ENCODE measurements around the gene ZNF605. TPM values are rescaled to one million over a fixed set of nuclear protein-coding genes. Genes with fewer than 3 reads are reported as not detected.
"Not testable (repeated sequence)": the region's sequence is repeated elsewhere in the genome, so short reads cannot be mapped to it uniquely, and the experiment has no call there.

Gene ZNF605
- total RNA-seq, 2 experiments from 2014 or later, result 12.3 to 13.6 TPM

DNA sequence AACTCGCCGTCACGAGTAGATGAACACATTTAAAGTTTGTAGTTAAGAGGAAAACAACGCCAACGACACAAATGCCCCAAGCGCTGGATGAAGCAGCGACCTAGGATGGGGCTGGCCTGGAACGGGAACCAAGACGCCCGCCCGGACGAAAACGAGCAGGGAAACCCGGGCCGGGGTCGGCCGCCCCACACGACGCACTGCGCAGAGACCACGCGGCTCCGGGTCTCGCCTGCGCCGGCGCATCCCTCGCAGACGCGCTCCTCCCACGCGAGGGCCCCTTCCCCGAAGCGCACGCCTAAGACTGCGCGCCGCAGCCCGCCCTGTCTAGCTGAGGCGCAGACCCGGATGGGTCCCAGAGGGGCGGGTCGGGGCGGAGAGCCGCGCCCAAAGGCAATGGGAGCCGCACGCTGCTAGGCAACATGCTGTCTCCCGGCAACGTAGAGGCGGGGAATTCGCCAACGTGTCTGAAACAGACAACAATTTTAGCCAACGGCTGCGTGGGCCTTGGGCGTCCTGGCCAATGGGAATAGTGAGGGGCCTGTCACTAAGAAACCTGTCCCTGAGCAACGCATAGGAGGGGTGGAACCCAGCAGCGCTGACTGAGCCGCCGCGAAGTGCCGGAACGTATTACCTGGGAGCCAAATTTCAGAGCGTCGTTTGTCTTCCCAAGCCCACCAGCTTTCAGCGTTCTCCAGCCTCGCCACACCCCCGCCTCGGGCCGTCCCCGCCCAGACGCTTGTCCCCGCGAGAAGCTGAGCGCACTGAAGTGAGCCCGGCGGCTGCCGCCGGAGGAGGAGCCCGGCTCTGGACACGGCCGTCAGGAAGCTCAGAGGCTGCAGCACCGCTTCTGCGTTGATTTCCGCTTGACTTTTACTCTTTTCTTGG is 47.7 kb downstream of the ZNF605 start:
- peak overlapping the region; percentile 96 for H3K27ac Mint-ChIP-seq
- H3K27me3 Mint-ChIP-seq, result peaks cover 13% of the 10 kb centered on the region
- H3K4me3 Mint-ChIP-seq, result peak overlapping the region; percentile 91
- POLR2A ChIA-PET, result interaction anchor here (0.7 to 2.4 kb wide), 13 partner anchors 9 to 222 kb away, joined by 3 to 11 read pairs (median 6); partner anchors contain the start of genes CHFR, GOLGA3, ZNF10 and ZNF26
- peaks cover 10% of the 10 kb centered on the region for H3K36me3 Mint-ChIP-seq
- H3K9me3 Mint-ChIP-seq, result peaks cover 10% of the 10 kb centered on the region
- ATAC-seq (ENCODE audit: low read depth), result peak; percentile 95
- peaks cover 9% of the 10 kb centered on the region for H3K4me1 Mint-ChIP-seq
- DNase-seq, result peak; percentile 94

DNA sequence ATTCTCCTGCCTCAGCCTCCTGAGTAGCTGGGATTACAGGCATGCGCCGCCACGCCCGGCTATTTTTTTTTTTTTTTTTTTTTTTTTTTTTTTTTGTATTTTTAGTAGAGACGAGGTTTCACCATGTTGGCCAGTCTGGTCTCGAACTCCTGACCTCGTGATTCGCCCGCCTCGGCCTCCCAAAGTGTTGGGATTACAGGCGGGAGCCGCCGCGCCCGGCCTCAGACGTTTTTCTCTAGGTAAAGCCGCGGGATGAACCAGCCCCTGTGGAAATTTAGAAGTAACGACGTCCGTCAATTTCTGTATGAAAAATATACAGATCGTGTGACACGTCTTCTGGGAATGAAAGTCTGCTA is 48.3 kb downstream of the ZNF605 start:
- peak overlapping the region; percentile 96 for H3K27ac Mint-ChIP-seq
- H3K4me1 Mint-ChIP-seq; ATAC-seq (ENCODE audit: low read depth); DNase-seq; H3K36me3 Mint-ChIP-seq; H3K9me3 Mint-ChIP-seq: not testable (repeated sequence)
- H3K4me3 Mint-ChIP-seq, result peak overlapping the region; percentile 91
- POLR2A ChIA-PET, result interaction anchor here (0.6 to 2.4 kb wide), 4 partner anchors 20 to 74 kb away, joined by 3 to 10 read pairs (median 4); partner anchors contain the start of gene CHFR
- peaks cover 13% of the 10 kb centered on the region for H3K27me3 Mint-ChIP-seq

DNA sequence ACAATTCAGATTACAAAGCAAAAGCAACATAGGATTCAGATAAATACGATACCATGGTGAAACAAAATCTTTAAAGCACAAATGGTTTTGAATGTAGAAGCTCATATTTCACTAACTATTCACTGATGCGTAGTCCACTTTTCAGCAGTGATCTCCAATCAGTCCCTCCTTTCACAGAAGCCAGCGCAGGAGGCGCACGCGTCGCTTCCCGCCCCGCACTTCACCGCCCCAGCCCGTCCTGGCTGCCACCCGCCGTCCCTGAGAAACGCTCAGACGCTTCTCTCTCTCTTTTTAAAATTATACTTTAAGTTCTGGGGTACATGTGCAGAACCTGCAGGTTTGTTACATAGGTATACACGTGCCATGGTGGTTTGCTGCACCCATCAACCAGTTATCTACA is 48.9 kb downstream of the ZNF605 start:
- H3K27ac Mint-ChIP-seq, result no peak overlapping the region
- peaks cover 8% of the 10 kb centered on the region for H3K36me3 Mint-ChIP-seq
- POLR2A ChIA-PET, result interaction anchor here (0.6 to 1.1 kb wide), 2 partner anchors 20 to 50 kb away, joined by 3 read pairs; partner anchors contain the start of gene CHFR

DNA sequence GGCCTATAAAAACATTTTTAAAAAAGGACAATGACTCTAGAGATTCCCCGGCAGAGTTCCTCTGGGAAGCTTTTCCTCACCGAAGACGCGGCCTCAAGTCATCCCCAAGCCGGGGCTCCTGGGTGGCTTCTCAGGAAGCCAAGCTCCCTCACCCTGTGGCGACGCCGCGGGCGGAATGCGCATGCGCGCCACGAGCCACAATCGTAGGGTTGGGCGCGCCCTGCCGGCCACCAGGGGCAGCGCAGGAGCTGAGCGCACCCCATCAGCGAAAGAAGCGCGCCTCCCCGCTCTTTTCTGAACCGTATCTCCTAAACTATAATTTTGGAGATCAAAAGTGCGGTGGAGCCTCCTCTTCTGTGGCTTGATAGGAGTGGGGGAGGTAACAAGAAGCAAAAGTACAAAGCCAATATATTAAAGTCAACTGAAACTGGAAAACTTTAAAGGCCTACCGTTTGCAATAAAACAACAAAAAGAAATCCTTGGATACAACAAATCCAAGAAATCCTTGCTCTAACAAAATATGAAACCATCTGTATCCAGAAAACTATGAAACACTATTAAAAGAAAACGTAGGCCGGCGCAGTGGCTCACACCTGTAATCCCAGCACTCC is 51.3 kb downstream of the ZNF605 start:
- DNase-seq, result peak; percentile 97
- H3K9me3 Mint-ChIP-seq, result no peaks in the 10 kb centered on the region
- H3K4me3 Mint-ChIP-seq, result peak overlapping the region; percentile 54
- peaks cover 9% of the 10 kb centered on the region for H3K4me1 Mint-ChIP-seq
- peaks cover 13% of the 10 kb centered on the region for H3K27me3 Mint-ChIP-seq
- no peaks in the 10 kb centered on the region for H3K36me3 Mint-ChIP-seq
- H3K27ac Mint-ChIP-seq, result no peak overlapping the region
- ATAC-seq (ENCODE audit: low read depth), result peak; percentile 8
- POLR2A ChIA-PET, result interaction anchor here (0.6 to 1.1 kb wide), 5 partner anchors 17 to 76 kb away, joined by 3 to 4 read pairs (median 3); partner anchors contain the start of gene CHFR

More for the DNA sequence above, 48.9 kb downstream of the ZNF605 start:
- Mint-ChIP-seq H3K9me3 (peaks cover 8% of the 10 kb centered on the region), H3K4me1 (peaks cover 9% of the 10 kb centered on the region), H3K4me3 (no peak overlapping the region), H3K27me3 (peaks cover 13% of the 10 kb centered on the region)
- ATAC-seq (ENCODE audit: low read depth) (no peak), DNase-seq (no peak)

DNA sequence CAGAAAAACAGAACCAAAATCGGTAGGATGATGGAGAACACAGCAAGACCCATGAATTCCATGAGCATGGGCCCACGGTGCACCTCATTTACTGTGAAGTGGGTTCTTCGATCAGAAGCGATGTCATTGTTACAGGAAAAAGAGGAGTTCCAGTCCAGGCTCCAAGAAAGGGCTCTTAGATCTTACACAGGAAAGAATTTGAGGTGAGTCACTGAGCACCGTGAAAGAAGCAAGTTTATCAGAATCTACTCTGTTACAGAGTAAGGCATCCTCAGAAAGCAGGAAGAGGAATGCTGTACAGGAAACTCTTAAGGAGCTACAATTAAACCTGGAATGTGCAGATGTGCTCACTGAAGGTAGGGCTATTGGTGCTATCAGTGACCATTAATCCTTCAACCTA is 57.1 kb downstream of the ZNF605 start:
- peaks cover 4% of the 10 kb centered on the region for H3K4me1 Mint-ChIP-seq
- no peaks in the 10 kb centered on the region for H3K36me3 Mint-ChIP-seq
- no peak overlapping the region for H3K4me3 Mint-ChIP-seq
- DNase-seq (no peak), ATAC-seq (ENCODE audit: low read depth) (no peak)
- POLR2A ChIA-PET, result interaction anchor here (1.1 kb wide), 1 partner anchor 10 kb away, joined by 3 read pairs; no protein-coding TSS in a partner anchor
- H3K27me3 Mint-ChIP-seq, result no peaks in the 10 kb centered on the region
- no peak overlapping the region for H3K27ac Mint-ChIP-seq
- H3K9me3 Mint-ChIP-seq, result peaks cover 2% of the 10 kb centered on the region

DNA sequence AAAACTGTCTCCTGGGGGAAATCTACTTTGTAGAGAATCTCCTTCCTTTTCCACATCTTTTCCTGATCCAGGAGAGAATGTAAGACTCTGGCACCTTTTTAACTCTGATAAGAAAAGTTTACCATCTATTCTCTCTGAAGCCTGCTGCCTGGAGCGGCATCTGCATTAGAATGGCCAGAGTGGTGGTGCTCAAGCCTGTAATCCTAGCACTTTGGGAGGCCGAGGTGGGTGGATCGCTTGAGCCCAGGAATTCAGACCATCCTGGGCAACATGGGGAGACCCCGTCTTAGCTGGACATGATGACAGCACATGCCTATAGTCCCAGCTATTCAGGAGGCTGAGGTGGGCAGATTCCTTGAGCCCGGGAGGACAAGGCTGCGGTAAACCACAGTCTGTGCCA is 67.3 kb downstream of the ZNF605 start:
- ATAC-seq (ENCODE audit: low read depth), result no peak
- no peaks in the 10 kb centered on the region for H3K27me3 Mint-ChIP-seq
- POLR2A ChIA-PET, result interaction anchor here (1.7 kb wide), 1 partner anchor 16 kb away, joined by 6 read pairs; no protein-coding TSS in a partner anchor
- no peak for DNase-seq
- H3K4me3 Mint-ChIP-seq, result peak overlapping the region; percentile 57
- H3K9me3 Mint-ChIP-seq, result peaks cover 11% of the 10 kb centered on the region
- peak overlapping the region; percentile 62 for H3K27ac Mint-ChIP-seq
- H3K36me3 Mint-ChIP-seq, result peaks cover 28% of the 10 kb centered on the region
- peaks cover 15% of the 10 kb centered on the region for H3K4me1 Mint-ChIP-seq

DNA sequence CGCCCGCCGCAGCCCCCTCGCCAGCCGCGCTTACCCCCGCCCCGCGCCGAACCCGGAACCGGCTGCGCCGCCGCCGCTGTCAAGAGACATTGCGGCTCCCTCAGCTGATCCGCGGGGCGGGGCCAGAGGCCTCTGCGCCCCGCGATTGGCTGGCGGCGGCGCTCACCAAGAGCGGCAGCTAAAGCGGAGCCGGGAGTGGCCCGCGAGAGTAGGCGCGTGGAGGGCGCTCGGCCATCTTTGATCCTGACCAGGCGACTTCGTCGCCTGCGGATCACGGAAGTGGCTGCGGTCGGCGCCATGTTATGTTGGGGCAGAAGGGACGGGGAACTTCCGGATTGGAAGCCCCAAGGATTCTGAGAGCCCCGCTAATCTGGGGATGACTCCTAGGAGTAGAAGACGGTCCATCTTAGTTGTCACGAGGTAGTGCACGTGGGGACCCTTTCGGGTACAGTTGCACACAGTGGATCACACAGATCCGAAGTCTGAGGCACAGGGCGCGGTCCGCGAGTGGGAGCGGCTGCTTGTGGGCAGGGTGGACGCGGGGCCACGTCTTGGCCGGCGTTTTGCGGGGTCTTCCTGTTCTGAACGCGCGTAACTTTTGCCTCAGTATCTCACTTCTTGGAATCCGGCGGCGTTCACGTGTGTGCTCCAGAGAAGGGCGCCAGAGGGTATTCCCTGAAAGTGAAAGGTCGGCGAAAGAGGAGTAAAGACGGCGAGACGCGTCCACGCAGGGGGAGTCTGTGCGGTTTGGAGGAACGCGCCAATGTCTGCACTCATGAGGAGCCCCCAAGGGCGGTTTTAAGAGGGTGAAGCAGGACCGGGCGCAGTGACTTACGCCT is 68.4 kb downstream of the ZNF605 start, which contains the start of gene CHFR:
Gene CHFR (minus strand): TSS at position 93 of the 839 bp plus-strand sequence. CDS start 277 bp downstream, outside the sequence.
- Mint-ChIP-seq H3K9me3 (peaks cover 11% of the 10 kb centered on the region), H3K4me3 (peak within 1 kb of the TSS; percentile 93), H3K27ac (peak within 1 kb of the TSS; percentile 99), H3K27me3 (no peaks in the 10 kb centered on the region), H3K36me3 (peaks cover 35% of the 10 kb centered on the region), H3K4me1 (peaks cover 15% of the 10 kb centered on the region)
- peak; percentile 95 for DNase-seq
- ATAC-seq (ENCODE audit: low read depth), result peak; percentile 99
- POLR2A ChIA-PET, result interaction anchor here (0.5 to 1.7 kb wide), 13 partner anchors 9 to 936 kb away, joined by 3 to 20 read pairs (median 4); partner anchors contain the start of genes GOLGA3, ZNF26 and ZNF84

DNA sequence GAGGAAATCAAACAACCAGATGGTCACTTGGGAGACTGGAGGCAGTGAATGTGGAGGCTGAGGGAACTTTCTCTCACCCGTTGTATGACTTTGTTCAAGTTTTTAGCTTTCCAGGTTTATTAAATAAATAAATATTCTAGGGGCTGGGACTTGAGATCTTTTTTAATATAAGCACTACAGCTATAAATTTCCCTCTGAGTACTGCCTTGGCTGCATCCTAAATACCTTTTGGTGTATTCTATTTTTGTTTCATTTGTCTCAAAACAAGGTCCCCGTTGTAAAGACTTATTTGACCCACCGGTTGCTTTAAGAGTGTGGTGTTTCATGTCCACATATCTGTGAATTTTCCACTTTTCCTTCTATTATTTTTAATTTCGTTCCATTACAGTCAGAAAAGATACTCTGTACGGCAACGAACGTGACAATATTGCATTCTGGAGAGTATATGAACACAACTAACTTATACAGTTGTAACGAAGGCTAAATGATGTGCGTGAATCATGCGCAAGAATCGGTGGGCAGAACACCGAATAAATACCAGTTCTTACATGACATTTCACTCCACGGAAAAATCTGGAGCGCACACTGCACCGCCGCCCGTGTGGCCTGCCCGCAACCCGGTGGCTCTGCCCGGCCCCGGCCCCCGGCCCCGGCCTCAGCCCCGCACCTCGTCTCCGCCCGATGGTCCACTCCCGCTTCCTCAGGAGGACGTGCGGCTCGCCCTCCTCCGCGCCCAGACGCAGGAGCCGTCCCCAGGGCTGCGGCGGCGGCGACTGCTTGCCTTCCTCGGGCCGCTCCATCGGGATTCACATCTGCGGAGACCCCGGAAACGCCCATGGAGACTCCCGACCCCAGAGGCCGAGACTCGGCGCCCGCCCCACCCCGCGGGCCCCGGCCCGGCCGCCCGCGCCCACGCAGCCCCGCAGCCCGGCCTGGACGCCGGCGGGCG is 69.3 kb downstream of the ZNF605 start:
- Mint-ChIP-seq H3K4me1 (peaks cover 15% of the 10 kb centered on the region), H3K27me3 (no peaks in the 10 kb centered on the region), H3K27ac (peak overlapping the region; percentile 82), H3K36me3 (peaks cover 45% of the 10 kb centered on the region), H3K4me3 (peak overlapping the region; percentile 81), H3K9me3 (peaks cover 11% of the 10 kb centered on the region)
- ATAC-seq (ENCODE audit: low read depth), result peak; percentile 11
- DNase-seq, result no peak
- POLR2A ChIA-PET, result interaction anchor here (0.7 to 1.3 kb wide), 14 partner anchors 8 to 151 kb away, joined by 3 to 20 read pairs (median 4); partner anchors contain the start of genes GOLGA3, ZNF26 and ZNF84

DNA sequence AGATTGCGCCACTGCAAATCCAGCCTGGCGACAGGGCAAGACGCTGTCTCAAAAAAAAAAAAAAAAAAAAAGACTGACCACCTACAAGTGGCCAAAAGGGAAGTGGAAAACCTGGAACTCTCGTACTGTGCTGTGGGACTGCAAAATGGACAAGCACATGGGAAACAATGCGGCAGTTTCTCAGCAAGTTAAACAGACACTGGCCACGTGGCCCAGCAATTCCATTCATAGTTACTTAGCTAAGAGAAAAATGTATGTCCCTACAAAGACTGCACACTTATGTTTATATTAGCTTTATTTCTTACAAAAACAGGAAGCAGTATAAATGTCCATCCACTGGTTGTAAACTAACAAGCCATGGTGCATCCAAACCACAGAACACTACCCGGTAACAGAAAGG is 74.3 kb downstream of the ZNF605 start:
- DNase-seq, result no peak
- H3K27ac Mint-ChIP-seq, result no peak overlapping the region
- no peaks in the 10 kb centered on the region for H3K27me3 Mint-ChIP-seq
- H3K9me3 Mint-ChIP-seq, result peaks cover 7% of the 10 kb centered on the region
- no peak for ATAC-seq (ENCODE audit: low read depth)
- H3K4me3 Mint-ChIP-seq, result no peak overlapping the region
- peaks cover 7% of the 10 kb centered on the region for H3K4me1 Mint-ChIP-seq
- peaks cover 59% of the 10 kb centered on the region for H3K36me3 Mint-ChIP-seq
- POLR2A ChIA-PET, result no interaction called here

DNA sequence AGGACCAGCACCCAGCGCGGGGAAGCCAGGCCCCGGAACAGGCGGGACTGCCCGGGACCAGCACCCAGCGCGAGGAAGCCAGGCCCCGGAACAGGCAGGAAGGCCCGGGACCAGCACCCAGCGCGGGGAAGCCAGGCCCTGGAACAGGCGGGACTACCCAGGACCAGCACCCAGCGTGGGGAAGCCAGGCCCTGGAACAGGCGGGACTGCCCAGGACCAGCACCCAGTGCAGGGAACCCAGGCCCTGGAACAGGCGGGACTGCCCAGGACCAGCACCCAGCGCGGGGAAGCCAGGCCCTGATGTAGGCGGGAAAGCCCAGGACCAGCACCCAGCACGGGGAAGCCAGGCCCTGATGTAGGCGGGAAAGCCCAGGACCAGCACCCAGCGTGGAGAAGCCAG is 81.5 kb downstream of the ZNF605 start:
- Mint-ChIP-seq H3K4me1 (peaks cover 18% of the 10 kb centered on the region), H3K36me3 (peaks cover 35% of the 10 kb centered on the region)
- DNase-seq; H3K4me3 Mint-ChIP-seq; H3K27me3 Mint-ChIP-seq; POLR2A ChIA-PET; ATAC-seq (ENCODE audit: low read depth); H3K27ac Mint-ChIP-seq; H3K9me3 Mint-ChIP-seq: not testable (repeated sequence)

DNA sequence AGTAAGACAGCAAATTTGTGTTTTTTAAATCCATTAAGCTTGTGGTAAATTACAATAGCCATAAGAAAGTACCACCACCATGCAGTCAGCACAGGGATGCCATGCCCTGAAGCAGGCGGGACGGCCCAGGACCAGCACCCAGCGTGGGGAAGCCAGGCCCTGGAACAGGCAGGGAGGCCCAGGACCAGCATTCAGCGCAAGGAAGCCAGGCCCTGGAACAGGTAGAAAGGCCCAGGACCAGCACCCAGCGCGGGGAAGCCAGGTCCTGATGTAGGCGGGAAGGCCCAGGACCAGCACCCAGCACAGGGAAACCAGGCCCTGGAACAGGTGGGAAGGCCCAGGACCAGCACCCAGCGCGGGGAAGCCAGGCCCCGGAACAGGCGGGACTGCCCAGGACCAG is 81.9 kb downstream of the ZNF605 start:
- Mint-ChIP-seq H3K9me3 (no peaks in the 10 kb centered on the region), H3K4me3 (peak overlapping the region; percentile 59), H3K27ac (peak overlapping the region; percentile 66), H3K36me3 (peaks cover 40% of the 10 kb centered on the region), H3K27me3 (no peaks in the 10 kb centered on the region), H3K4me1 (peaks cover 18% of the 10 kb centered on the region)
- DNase-seq (no peak), ATAC-seq (ENCODE audit: low read depth) (no peak)
- POLR2A ChIA-PET, result interaction anchor here (1.5 to 2.4 kb wide), 3 partner anchors 12 to 35 kb away, joined by 7 to 9 read pairs (median 8); partner anchors contain the start of gene CHFR

Measured in activated naive CD8-positive, alpha-beta T cell treated with anti-CD3 and anti-CD28 coated beads, Interleukin-2, amount 10 ng/mL, durations not matched to agents 7 days and 5 days (primary cell).